Activated T-helper 1 cell treated with Interleukin-2 at 50 U/mL for 16 hours (primary cell): ENCODE data around the gene APC.

Experiments used
- DNase-seq: peaks from one replicate; pipeline ENCODE4 v3.0.0-alpha.2; 2020; ENCODE audit warnings: low read depth

Gene APC

GRCh38 chr5:112784726-112785125 is 47.0 kb downstream of the APC start:
- DNase-seq = no peak

GRCh38 chr5:112787261-112787660 is 49.6 kb downstream of the APC start:
- no peak for DNase-seq

- DNase-seq = no peak
Observed at GRCh38 chr5:112787896-112788295, 50.2 kb downstream of the APC start.

DNA sequence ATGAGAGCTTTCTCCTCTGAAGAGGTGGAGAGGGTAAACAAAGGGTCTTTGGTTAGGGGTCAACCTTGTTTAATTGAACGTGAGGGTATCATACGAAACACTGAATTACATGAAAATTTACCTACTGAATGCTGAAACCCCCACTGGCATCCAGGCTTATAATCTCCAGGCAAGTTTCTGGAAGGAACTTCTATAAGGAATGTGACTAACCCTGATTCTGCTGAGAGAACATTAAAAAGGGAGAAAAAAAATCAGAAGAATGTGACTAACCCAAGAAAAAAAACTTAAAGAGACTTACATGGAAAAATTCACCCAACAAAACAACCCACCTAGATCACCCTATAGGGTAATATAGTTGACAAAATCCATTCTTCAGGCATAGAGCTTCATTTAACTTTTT is 55.5 kb downstream of the APC start:
- DNase-seq = no peak

- DNase-seq = no peak
Observed at GRCh38 chr5:112794410-112794809, 56.7 kb downstream of the APC start.

DNA sequence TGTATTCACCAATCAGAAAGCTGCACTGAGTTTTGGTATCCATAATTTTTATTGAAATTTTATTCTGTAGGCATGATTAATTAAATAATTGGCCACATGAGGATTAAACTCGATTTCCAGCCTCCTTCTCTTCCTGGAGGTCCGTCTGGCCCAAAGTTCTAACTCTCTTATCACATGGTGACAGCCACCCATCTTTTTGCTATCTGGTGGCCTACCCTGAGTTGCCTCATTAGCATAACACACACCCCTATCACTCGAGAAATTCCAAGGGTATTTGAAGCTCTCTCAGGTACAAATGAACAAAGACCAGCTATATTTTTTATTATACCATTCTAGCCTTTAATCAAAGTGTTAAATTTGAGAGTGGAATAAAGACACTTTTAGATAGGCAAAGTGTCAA is 57.7 kb downstream of the APC start:
- DNase-seq = no peak

DNA sequence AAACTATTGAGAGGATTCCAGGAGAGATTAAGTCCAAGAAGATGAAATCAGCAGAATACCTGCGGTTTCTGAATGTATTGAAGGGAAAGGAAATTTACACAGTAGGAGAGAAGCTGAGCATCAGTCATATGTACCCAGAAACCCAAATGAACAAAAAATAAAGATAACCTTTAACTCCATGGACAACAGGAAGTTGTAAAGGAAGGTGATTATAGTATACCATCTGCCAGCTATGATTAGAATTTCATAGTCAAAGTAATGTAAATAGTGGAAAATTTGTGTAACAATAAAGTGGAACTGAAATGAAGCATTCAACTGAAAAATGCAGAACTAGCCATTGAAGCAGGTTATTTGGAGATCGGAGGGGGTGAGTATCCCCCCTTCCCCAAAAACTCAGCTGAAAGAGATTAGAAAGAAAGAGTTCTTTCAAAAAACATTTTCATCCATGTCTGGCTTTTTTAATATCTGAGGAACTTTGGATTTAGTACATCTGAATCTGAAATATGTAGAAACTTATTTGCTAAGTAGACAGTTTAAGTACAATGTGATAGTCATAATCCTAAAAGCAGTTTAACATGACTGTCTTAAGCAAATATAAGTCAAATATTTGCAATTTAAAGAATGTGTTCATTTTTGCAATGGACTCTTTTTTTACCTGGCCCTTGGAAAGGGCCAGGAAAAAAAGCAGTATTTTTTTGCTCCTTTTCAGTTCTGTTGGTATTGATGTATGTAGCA is 58.4 kb downstream of the APC start:
- DNase-seq = no peak

GRCh38 chr5:112799661-112800060 is 62.0 kb downstream of the APC start:
- no peak for DNase-seq

DNA sequence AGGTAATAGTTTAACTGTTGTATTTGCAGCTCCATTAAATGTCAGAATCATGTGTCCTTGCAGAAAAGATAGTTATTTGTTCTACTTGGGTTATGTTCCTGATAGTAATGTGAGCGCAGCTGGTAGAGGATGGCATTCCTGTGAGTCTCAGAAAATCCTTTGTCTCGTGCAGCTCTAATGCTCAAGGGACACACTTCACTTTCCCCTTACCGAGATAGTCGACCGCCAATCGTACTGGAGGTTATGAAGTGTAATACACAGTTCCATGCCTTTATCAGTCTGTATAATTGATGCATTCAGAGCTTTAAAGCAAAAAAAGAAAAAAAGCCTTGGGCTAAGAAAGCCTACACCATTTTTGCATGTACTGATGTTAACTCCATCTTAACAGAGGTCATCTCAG is 63.2 kb downstream of the APC start:
- no peak for DNase-seq

GRCh38 chr5:112811023-112811422 is 73.3 kb downstream of the APC start:
- no peak for DNase-seq

DNA sequence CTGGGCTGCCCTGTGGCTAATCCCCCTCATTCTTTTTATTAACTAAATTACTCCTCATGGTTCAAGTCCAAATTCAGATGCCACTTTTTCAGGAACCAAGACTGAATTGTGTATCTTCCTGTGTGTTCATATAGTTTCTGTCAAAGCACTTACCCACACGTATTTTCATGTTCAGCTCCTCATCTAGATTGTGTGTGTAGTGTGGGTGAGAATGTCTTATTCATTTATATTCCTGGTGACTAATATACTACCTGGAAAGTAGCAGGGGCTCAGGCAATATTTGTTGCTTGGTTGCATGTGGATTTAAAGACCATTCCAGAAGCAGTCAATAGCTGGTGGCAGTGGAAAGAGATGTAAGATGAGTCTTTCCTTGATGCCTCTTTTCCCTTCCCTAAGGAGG is 74.9 kb downstream of the APC start:
- DNase-seq = no peak

DNA sequence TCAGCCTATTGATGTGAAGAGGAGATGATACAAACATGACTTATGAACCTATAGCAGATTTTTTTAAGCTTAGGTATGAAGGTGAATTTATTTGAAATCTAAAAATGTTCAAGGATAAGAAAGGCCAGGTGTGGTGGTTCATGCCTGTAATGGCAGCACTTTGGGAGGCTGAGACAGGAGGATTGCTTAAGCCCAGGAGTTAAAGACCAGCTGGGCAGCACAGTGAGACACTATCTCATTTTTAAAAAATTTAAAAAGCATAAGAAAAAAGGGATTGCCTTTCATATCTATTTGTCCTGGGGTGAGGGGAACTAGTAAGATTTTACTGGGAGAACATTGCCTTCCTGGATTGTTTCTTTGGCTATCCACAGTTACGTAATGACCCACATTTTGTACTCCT is 82.6 kb downstream of the APC start:
- DNase-seq = no peak

- no peak for DNase-seq
Observed at GRCh38 chr5:112822456-112822855, 84.8 kb downstream of the APC start.

DNA sequence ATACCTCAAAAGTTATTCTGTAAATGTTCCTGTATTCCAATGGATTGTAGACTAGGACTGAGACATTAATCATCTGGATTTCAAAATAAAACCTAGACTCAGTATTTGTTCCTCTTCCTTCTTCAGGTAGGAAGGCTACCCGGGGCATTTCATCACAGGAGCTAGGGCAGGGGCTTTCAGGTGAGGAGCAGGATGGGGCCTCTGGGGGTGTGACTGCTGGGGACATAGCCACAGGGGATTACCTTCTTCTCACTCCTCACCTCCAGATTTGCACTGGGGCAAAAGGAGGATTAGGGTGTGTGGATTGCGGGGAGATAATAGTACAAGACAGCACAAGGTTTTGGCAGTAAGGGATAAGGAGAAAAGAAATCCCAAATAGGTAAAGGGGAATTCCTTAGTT is 85.5 kb downstream of the APC start:
- DNase-seq = no peak

GRCh38 chr5:112823656-112824055 is 86.0 kb downstream of the APC start:
- DNase-seq = no peak

- no peak for DNase-seq
Observed at GRCh38 chr5:112824197-112824596, 86.5 kb downstream of the APC start.

DNA sequence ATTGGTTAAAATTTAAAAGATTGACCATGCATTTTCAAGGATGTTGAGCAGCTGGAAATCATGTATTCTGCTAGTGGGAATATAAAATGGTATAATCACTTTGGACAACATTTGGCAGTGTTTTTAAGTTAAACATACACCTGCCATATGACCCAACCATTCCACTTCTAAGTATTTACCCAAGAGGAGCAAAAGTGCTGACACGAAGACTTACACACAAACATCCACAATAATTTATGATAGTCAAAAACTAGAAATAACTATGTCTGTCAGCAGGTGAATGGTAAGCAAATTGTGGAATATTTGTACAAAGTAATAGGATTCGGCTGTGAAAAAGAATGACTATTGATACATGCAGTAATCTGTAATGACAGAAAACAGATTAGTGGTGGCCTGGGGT is 92.7 kb downstream of the APC start:
- DNase-seq = no peak

GRCh38 chr5:112833971-112834370 is 96.3 kb downstream of the APC start:
- no peak for DNase-seq

- DNase-seq = no peak
Observed at GRCh38 chr5:112844489-112844888, 106.8 kb downstream of the APC start.

DNA sequence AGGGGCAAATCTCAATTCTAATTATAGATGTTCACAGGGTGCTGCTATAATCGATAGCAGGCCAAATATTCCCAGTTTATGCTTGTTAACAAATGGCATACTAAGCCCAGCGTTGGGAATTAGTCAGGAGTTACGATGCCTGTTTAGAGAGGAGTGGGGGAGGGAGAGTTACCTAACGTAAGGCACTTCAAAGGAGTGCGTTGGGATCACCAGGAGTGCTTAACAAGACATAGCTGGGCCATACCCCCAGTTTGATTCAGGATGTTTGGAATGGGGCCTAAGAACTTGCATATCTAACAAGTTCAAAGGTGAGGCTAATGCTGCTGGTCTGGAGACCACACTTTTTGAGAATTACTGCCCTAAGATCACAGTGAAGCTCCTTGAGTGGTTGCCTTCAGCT is 108.9 kb downstream of the APC start:
- DNase-seq = no peak

GRCh38 chr5:112847306-112847705 is 109.6 kb downstream of the APC start:
- no peak for DNase-seq

- DNase-seq = no peak
Observed at GRCh38 chr5:112848116-112848811, 110.6 kb downstream of the APC start.

- DNase-seq = no peak
Observed at GRCh38 chr5:112849912-112850311, 112.2 kb downstream of the APC start.

DNA sequence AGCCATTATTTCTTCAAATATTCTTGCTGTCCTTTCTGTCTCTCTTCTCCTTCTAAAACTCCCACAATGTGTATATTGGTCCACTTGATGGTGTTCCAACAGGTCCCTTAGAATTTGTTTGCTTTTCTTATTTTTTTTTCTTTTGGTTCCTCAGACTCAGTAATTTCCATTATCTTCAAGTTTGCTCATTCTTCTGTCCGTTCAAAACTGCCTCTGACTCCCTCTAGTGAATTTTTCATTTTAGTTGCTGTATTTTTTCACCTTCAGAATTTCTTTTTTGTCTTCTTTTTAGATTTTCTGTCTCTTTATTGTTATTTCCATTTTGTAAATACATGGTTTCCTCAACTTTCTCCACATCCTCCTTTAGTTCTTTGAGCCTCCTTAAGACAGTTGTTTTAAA is 117.0 kb downstream of the APC start:
- no peak for DNase-seq
